OCI-M1 (cell line): ENCODE data around the gene MIOX.

Source experiments
- DNase-seq: peaks from one replicate; lab custom pipeline; 2025; lab: John Stamatoyannopoulos, UW

The MIOX gene

DNA sequence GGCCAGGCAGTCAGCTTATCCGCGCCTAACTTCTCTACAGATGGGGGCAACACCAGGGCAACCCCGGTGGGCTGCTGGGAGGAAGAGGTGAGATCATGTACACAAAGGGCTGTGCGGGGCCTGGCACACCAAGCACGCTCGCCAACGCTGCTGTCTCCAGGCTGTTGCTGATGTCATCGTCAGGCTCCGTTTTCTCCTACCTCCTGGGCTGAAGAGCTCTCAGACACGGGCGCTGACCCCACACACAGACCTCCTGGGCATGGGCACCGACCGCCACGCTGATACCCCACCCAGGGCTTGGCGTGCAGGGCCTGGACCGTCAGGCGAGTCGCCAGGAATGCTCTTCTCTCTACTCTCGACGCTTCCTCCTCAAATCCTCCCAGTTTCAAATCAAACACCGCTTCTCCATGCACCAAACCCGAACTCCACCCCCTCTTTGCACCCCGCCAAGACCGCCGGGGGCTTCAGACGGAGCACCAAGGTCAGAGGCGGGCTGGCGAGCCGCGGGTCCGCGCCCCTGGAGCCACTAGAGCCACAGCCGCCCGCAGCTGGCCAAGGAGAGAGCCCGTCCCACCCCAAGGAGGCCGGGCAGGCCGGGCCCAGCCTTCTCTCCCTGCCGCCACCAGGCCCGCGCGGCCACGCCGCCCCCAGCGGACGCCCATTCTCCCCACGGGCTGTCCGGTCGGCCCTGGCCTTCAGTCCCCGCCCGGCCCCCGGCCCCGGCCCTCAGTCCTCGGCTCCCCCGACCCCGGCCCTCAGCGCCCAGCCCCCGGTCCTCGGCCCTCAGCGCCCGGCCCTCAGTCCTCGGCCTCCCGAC lies 12.6 kb upstream of the MIOX start:
- DNase-seq = no peak

DNA sequence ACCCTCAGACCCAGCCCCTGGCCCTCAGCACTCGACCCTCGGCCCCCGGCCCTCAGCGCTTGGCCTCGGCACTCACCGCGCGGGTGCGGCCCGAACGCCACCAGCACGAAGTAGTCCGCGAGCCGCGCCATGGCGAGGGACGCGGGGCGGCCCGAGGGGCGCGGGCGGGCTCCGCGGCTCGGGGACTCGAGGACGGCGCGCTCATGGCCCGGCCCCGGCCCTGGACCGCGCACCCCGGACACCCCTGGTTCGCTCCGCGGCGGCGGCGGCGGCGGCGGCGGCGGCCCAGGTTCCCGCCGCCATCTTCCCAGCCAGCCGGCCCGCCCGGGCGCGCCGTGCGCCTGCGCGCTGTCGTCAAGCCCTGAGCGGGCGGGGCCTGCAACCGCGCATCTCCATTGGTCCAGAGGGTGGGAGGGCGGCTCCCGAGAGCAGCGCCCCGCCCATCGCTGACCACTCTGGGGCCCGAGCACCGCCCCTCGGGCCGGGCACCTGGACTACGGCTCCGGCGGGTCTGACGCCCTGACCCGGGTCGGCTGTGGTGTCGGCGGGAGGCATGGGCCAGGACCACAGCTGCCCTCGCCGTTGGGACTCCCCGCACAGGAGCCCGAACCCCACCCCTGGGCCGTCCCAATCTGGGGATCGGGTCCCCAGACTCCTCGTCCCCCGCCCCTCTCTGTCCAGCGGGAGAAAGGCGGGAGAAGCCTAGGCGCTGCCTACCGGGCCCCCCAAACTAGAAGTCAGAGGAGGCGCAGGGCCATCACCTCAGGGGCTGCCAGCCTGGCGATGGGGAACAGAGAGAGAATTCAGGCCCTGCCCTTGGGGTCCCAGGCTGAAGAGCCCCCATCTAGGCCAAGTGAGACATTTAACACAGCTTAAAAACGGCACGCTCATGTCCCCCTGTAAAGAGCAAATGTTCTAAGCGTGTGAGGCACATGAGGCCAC lies 11.7 kb upstream of the MIOX start, which contains the start of gene SBF1:
SBF1 (minus strand) TSS at position 326 of the 942 bp plus-strand sequence; CDS start at position 131, 195 bp downstream.
- peak; percentile 94 for DNase-seq

GRCh38 chr22:50475652-50476002 lies 11.0 kb upstream of the MIOX start:
- no peak for DNase-seq

DNA sequence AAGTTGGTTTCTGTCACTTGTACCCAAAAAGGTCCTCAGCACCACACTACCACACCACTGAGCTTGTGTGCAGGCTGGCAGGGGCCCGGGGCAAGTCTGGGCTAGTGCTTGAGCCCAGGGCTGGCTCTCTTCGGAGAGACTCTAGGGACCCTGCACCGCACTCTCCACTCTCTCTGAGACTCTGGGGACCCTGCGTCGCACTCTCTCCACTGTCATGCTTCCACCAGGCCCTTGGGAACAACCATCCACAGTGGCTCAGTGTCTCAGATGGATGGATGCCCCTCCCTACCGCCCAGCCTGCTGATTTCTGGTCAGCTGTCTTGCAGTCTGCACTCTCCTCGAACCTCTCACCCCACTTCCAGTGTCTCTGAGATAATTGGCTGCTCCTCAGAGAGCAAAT lies 9.8 kb upstream of the MIOX start:
- no peak for DNase-seq

- DNase-seq = no peak
These were observed 8.7 kb upstream of the MIOX start for GRCh38 chr22:50477923-50478322.

- no peak for DNase-seq
These were observed 6.9 kb upstream of the MIOX start for GRCh38 chr22:50479721-50480120.

DNA sequence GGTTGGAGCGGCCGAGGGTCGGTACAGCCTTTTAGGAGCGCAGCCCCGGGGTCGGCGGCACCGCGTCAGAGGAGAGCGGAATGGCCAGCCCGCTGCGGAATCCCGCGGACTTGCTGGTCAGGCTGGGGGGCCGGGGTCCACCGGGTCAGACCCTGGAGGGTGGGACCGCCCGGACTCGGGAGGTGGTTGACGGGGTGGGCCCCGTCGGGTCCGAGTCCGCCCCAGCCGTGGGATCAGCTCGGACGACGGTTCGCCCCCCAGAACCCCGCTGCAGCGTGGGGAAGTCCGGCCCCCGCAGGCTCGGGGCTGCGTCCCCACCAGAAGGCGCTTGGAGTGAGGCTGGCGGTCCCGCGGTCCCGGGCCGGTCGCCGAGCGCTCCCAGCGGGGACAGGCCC lies 5.6 kb upstream of the MIOX start:
- no peak for DNase-seq

DNA sequence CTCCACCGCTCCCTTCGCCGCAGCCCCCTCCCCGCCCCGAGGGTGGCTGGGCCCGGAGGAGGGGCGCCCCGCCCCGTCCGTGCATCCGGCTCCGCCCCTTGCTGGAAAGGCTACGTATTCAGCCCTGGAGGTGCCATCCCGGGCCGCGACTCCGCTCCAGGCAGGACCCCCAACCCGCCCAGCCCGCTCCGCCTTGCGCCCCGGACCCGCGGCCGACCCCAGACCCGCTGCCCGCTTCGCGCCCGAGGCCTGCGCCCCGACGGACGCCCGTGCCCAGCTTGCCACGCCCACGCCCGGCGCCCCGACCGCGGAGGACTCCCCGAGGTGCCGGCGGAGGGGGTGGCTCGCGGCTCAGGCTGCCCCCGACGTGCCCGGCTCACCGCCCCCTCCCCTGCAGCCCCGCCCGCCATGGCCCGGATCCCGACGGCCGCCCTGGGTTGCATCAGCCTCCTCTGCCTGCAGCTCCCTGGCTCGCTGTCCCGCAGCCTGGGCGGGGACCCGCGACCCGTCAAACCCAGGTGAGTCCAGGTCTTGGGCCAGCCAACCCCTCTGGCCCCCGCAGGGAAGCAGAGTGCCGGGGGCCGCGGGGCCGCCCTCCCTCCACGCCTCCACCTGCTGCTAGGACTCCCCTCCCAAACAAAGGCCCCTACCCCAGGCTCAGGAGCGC lies 5.1 kb upstream of the MIOX start, which contains the start of gene ADM2:
ADM2 (plus strand) TSS at position 104 of the 667 bp plus-strand sequence; CDS start at position 409, 305 bp downstream.
- DNase-seq = peak; percentile 51

DNA sequence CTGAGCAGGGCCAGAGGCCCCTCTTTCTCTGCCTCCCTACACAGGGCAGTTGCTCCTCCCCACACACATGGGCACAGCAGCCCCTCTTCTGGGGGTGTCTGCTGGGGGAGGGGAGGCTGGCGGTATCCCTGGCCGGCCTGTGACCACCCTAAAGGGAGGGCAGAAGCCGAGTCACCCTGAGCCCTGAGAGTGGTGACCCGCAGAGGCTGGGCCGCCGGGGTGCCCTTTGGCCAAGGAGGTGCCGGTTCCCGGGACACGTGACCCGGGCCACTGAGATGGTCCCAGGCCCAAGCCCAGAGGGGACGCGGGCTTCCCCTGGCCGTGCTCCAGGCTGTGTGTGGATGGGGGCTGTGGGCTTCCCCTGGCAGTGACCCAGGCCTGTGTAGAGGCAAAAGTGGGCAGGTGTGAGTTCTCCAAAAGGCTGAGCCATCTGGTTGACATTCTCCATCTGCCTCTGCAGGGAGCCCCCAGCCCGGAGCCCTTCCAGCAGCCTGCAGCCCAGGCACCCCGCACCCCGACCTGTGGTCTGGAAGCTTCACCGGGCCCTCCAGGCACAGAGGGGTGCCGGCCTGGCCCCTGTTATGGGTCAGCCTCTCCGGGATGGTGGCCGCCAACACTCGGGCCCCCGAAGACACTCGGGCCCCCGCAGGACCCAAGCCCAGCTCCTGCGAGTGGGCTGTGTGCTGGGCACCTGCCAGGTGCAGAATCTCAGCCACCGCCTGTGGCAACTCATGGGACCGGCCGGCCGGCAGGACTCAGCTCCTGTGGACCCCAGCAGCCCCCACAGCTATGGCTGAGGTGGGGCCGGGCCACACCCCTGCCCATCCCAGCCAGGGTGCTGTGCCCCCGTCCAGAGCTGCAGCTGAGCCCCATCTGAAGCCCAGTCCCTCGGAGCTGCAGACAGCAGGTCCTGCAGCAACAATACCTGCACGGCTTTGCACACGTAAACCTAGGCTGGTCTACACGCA lies 4.3 kb upstream of the MIOX start:
- DNase-seq = no peak

DNA sequence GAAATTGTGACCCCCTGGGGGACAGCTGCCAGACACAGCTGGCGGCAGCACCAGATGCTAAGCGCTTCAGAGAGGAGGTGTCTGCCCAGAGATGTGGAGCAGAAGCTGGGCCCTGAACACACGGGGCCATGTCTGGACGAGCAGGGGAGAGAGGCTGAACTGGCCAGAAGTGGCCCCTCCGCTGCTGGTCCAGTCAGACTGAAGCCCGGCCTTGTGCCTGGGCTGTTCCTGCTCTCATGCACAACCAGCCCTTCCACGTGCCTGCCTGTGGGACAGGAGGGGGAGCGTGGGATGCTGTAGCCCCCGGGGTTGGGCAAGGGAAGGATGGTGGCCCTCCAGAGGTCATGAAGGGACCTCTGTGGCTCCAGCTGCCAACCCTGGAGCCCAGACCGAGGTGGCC lies 3.6 kb upstream of the MIOX start:
- no peak for DNase-seq

GRCh38 chr22:50483556-50483955 lies 3.1 kb upstream of the MIOX start:
- DNase-seq = no peak

GRCh38 chr22:50483977-50484853 lies 2.4 kb upstream of the MIOX start:
- no peak for DNase-seq

DNA sequence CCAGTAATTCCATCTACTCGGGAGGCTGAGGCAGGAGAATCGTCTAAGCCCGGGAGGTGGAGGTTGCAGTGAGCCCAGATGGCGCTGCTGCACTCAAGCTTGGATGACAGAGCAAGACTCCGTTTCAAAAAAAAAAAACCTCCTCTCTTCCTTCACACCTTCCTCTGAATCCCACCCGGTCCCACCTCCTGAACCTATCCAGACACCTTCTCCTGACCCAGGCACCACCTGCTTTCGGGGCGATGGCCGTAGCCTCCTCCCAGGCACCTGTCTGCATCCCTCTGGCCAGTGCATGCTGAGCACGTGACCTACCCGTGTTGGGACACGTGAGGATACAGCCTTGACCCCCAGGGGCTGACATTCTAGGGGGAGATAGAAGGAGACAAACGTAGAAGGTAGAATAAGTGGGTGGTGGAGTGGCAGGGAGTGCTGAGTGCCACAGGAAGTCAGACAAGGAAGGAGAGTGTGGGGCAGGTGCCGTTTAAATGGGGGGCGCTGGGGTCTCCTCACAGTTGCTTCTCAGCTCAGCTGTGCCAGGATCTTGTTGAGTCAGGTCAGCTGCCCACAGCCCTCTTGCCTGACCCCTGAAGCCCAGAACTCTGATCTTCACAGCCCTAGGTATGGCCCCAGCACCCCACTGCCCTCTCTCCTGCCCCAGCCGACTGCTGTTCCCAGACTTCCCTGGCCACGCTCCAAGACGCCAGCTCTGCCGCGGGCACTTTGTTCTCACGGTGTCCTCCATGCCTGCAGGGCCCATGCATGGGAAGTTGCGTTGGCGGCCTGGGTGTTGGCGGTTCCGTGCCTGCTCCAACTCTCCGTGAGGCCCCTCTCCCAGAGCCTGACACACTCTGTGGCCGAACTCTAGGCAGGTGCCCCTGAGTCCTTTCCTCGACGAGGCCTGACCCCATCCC lies 1.2 kb upstream of the MIOX start:
- peak; percentile 22 for DNase-seq

- DNase-seq = no peak
These were observed 789 bp downstream of the MIOX start for GRCh38 chr22:50487290-50488005.

DNA sequence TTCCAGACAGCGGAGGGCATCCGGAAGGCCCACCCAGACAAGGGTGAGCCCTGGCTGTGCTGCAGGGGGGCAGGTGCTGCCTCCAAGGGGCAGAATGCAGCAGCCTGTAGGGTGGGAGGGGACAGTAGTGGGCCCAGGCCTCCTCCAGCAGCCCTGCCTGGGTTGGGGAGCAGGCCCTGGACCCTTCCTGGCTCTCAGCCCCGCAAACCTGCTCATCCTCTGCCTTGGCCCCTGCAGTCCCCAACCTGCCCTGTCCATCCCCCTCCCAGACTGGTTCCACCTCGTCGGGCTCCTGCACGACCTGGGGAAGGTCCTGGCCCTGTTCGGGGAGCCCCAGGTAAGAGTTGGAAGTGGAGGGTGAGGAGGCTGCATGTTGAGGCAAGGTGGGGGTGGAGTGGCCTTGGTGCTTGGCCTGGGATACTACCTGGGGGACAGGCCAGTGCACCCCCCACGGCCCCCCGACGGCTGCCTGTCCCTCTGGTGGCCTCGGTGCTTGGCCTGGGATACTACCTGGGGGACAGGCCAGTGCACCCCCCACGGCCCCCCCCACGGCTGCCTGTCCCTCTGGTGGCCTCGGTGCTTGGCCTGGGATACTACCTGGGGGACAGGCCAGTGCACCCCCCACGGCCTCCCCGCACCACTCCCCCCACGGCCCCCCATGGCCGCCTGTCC lies 1.5 kb downstream of the MIOX start:
- no peak for DNase-seq

DNA sequence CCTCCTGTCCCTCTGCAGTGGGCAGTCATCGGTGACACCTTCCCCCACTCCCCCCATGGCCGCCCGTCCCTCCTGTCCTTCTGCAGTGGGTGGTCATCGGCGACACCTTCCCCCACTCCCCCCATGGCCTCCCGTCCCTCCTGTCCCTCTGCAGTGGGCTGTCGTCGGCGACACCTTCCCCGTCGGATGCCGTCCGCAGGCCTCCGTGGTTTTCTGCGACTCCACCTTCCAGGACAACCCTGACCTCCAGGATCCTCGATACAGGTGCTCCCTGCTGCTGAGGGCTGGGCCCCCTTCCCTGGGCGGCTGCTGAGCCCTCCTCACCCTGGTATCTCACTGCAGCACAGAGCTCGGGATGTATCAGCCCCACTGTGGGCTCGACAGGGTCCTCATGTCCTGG lies 2.2 kb downstream of the MIOX start:
- DNase-seq = no peak

DNA sequence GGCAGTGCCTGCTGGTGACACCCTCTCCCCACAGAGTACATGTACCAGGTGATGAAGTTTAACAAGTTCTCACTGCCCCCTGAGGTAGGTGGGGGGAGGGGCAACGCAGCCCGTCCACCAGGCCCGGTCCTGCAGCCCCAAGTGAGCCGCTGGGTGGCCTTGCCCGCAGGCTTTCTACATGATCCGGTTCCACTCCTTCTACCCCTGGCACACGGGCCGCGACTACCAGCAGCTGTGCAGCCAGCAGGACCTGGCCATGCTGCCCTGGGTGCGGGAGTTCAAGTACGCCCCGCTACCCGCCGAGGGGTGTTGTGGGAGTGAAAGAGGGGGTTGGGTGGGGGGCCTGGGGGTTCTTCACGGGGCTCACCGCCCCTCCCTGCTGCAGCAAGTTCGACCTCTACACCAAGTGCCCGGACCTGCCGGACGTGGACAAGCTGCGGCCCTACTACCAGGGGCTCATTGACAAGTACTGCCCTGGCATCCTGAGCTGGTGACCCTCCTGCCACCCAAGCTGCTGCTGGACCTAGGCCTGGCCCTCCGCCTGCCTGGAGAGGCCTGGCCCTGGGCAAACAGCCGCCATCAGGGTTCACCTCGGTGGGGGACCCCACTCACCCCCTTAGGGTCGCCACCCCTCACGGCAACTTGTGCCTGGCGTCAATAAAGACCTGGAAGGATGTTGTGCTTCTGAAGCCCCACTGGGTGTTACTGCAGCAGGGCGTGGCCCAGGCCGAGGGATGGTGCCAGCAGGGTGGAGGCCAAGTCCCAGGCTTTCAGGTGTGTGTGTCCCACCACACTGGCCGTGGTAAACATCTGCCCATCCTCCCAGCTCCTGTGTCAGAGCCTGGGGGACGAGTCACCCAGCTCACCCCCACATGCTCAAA lies 2.9 kb downstream of the MIOX start:
- DNase-seq = no peak
